ENCODE measurements around the gene CERS3.

CERS3 gene

DNA sequence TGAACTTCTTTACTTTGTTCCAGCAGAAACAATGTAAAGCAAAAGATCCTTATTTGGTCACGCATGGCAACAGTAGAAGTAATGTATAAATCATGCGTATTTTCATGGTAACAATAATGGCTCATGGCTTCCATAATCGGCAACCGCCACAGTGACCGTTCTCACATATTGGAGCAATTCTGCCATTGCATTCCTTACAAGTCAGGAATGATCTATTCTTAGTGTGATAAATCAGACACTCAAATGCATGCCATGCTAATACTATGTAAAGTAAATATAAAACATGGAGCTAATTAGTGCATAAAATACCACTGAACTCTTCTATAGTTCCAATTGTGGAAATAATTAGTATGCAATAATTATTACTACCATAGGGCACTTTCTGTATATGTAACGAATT lies 13.5 kb upstream of the CERS3 start:
- no peak overlapping the region for H3K27ac ChIP-seq
- intact Hi-C loops (cut with DNase I; ENCODE audit: low total_unique reads), result no loop called here
- H3K27me3 ChIP-seq, result peaks cover 0 to 15% of the 10 kb centered on the region in 2 donors
- H3K4me1 ChIP-seq, result no peaks in the 10 kb centered on the region
- no peak overlapping the region for H3K4me3 ChIP-seq
- H3K9me3 ChIP-seq, result peaks cover 0 to 6% (median 0%) of the 10 kb centered on the region in 3 donors
- TF ChIP-seq, protein P1, sequence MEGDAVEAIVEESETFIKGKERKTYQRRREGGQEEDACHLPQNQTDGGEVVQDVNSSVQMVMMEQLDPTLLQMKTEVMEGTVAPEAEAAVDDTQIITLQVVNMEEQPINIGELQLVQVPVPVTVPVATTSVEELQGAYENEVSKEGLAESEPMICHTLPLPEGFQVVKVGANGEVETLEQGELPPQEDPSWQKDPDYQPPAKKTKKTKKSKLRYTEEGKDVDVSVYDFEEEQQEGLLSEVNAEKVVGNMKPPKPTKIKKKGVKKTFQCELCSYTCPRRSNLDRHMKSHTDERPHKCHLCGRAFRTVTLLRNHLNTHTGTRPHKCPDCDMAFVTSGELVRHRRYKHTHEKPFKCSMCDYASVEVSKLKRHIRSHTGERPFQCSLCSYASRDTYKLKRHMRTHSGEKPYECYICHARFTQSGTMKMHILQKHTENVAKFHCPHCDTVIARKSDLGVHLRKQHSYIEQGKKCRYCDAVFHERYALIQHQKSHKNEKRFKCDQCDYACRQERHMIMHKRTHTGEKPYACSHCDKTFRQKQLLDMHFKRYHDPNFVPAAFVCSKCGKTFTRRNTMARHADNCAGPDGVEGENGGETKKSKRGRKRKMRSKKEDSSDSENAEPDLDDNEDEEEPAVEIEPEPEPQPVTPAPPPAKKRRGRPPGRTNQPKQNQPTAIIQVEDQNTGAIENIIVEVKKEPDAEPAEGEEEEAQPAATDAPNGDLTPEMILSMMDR (IDR thresholded peaks at IDR 0.05), result no peak
- DNase-seq, result no peak
- H3K36me3 ChIP-seq, result no peaks in the 10 kb centered on the region

DNA sequence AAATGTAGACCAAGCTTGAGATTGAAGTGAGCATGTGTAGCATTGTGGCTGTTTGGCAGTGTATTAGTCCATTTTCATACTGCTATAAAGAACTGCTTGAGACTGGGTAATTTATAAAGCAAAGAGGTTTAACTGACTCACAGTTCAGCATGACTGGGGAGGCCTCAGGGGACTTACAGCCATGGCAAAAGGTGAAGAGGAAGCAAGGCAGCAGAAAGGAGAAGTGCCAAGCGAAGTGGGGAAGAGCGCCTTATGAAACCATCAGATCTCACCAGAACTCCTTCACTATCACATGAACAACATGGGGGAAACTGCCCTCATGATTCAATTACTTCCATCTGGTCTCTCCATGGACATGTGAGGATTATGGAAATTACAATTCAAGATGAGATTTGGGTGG lies 8.6 kb upstream of the CERS3 start:
- Histone ChIP-seq H3K27ac (no peak overlapping the region), H3K4me1 (no peaks in the 10 kb centered on the region), H3K36me3 (no peaks in the 10 kb centered on the region), H3K9me3 (peaks cover 0 to 6% (median 0%) of the 10 kb centered on the region in 3 donors), H3K4me3 (no peak overlapping the region), H3K27me3 (peaks cover 0 to 5% of the 10 kb centered on the region in 2 donors)
- DNase-seq, result no peak
- TF ChIP-seq, protein P1 (IDR thresholded peaks at IDR 0.05), result no peak
- intact Hi-C loops (cut with DNase I; ENCODE audit: low total_unique reads), result no loop called here

DNA sequence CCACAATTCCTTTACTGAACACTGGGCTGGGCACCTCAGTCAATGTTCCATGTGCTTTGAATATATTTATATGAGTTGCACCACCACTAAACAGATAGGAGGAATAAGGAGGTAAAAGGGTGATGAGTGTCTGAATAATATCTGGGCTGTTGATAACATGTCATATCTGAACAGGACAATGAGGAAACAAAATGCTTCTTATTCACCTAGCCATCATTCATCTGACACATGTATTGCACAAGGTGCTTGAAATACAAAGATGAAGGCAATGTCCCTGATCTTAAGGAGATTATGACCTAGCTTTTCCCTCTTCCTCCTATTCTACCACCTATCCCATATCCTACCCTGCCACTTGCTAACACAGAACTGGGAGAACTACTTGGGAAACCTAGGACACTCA lies 8.0 kb upstream of the CERS3 start:
- H3K4me3 ChIP-seq, result no peak overlapping the region
- no peak for DNase-seq
- TF ChIP-seq, protein P1 (IDR thresholded peaks at IDR 0.05), result no peak
- H3K36me3 ChIP-seq, result no peaks in the 10 kb centered on the region
- H3K27me3 ChIP-seq, result peaks cover 0 to 5% of the 10 kb centered on the region in 2 donors
- no peak overlapping the region for H3K27ac ChIP-seq
- intact Hi-C loops (cut with DNase I; ENCODE audit: low total_unique reads), result no loop called here
- no peaks in the 10 kb centered on the region for H3K4me1 ChIP-seq
- peaks cover 0 to 6% (median 0%) of the 10 kb centered on the region in 3 donors for H3K9me3 ChIP-seq

DNA sequence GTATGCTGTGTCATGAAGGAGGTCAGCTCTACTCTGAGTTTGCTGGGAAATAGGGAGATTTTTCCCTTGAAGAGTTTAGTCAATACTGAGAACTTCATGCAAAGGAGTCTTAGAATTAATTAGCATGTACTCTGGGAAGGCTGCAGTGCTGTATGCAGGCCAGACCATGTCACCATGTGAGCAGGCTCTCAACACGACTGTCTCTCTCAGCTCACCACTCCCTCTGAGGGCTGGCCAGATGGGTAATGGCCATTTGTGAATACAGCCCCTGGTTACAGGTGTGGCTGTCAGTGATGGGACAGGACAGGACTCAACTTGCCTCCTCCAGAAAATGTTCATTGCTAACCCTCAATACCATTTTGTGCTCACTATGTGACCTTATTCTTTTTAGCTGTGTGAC lies 5.1 kb upstream of the CERS3 start:
- DNase-seq, result no peak
- intact Hi-C loops (cut with DNase I; ENCODE audit: low total_unique reads), result no loop called here
- Histone ChIP-seq H3K9me3 (peaks cover 0 to 6% (median 0%) of the 10 kb centered on the region in 3 donors), H3K27me3 (peaks cover 0 to 9% of the 10 kb centered on the region in 2 donors), H3K4me3 (no peak overlapping the region), H3K4me1 (no peaks in the 10 kb centered on the region), H3K27ac (no peak overlapping the region), H3K36me3 (no peaks in the 10 kb centered on the region)
- TF ChIP-seq, protein P1 (IDR thresholded peaks at IDR 0.05), result no peak

DNA sequence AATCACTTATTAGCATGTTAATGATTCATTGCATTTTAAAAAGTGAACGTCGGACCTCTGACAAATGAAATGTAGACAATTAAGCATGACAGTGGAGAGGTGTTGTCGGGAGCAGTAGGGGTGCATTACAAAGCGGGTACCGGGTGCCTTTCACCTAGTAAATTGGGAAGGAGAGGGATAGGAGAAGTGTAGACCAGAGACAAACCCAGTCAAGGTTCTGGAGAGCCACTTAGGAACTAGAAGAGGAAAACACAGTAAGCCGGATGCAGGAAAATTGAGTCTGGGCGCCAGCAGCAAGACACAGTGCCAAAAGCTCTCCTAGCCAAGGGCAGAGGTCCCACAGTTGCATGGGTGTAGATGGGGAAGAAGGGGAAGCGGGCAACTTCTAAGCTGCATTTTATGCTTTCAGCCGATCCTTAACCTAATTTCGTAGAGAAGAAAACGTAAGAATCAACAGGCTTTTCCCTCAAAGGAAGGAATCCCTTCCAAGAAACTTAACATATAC lies 3.1 kb upstream of the CERS3 start:
- intact Hi-C loops (cut with DNase I; ENCODE audit: low total_unique reads), result no loop called here

More for the DNA sequence above, 3.1 kb upstream of the CERS3 start:
- Histone ChIP-seq H3K4me1 (peaks cover 0 to 3% (median under 1%) of the 10 kb centered on the region in 4 donors), H3K36me3 (no peaks in the 10 kb centered on the region), H3K27me3 (peaks cover 0 to 9% of the 10 kb centered on the region in 2 donors), H3K4me3 (no peak overlapping the region), H3K9me3 (no peaks in the 10 kb centered on the region), H3K27ac (no peak overlapping the region)
- DNase-seq, result no peak
- TF ChIP-seq, protein P1 (IDR thresholded peaks at IDR 0.05), result no peak

Measured in tibial artery (tissue), 4 donors.